Testis (tissue), 2 donors: Measurements from ENCODE around the gene ICOS.

Source experiments
- POLR2A ChIP-seq: fragments of 450-650 bp; IDR thresholded peaks from one replicate; pipeline ENCODE4 v1.6.1; 2017; ENCODE audit warnings: antibody characterized with exemption, mild to moderate bottlenecking, moderate library complexity
- TF ChIP-seq, protein P1 (sequence below), 3 experiments: fragments of 450-650 bp in 2 of 3; fragments of 200-600 bp in 1 of 3; sonication (generic) in 1 of 3; IDR thresholded peaks; one replicate each; pipeline ENCODE4 v1.5.1; 2016 to 2019; ENCODE audit warnings: antibody characterized with exemption in 3 of 3, mild to moderate bottlenecking in 2 of 3, moderate library complexity in 1 of 3

DNA sequence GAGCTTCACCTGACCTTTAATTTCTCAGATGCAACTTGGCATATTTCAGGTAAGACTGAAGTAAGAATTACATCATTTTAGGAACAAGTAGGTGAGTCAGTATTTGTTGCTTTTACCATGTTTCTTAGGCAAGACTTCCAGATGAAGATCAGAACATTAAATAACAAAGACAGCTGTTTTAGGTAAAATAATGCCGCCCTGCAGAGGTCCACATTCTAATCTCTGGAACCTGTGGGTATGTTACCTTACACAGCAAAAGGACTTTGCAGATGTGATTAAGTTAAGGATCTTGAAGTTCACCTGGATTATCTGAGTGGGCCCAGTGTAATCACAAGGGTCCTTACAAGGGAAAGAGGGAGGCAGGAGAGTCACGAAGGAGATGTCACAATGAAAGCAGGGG lies 39.3 kb downstream of the ICOS start:
- TF ChIP-seq, protein P1, sequence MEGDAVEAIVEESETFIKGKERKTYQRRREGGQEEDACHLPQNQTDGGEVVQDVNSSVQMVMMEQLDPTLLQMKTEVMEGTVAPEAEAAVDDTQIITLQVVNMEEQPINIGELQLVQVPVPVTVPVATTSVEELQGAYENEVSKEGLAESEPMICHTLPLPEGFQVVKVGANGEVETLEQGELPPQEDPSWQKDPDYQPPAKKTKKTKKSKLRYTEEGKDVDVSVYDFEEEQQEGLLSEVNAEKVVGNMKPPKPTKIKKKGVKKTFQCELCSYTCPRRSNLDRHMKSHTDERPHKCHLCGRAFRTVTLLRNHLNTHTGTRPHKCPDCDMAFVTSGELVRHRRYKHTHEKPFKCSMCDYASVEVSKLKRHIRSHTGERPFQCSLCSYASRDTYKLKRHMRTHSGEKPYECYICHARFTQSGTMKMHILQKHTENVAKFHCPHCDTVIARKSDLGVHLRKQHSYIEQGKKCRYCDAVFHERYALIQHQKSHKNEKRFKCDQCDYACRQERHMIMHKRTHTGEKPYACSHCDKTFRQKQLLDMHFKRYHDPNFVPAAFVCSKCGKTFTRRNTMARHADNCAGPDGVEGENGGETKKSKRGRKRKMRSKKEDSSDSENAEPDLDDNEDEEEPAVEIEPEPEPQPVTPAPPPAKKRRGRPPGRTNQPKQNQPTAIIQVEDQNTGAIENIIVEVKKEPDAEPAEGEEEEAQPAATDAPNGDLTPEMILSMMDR (IDR thresholded peaks at IDR 0.05), result no peak
- no peak for TF ChIP-seq POLR2A
